Measurements from ENCODE around the gene CYP4F22. TPM values are rescaled to one million over a fixed set of nuclear protein-coding genes. Genes with fewer than 3 reads are reported as not detected.

The CYP4F22 gene
- total and polyA plus RNA-seq, 10 of the 15 experiments (the other 5 are each of a cell fraction or from before 2014, with no cell fraction given), result not detected

GRCh38 chr19:15540435-15540834, 32.1 kb downstream of the CYP4F22 start:
- Histone ChIP-seq H3K9me3 (replicated peaks; ENCODE audit: control insufficient read depth, insufficient read depth, low read length) (no peaks in the 10 kb centered on the region; the same call in 2 of the 3 replicates), H3K79me2 (ENCODE audit: control insufficient read depth, insufficient read depth, low read length) (no peaks in the 10 kb centered on the region), H3K4me3 (no peak overlapping the region), H4K20me1 (ENCODE audit: control insufficient read depth, insufficient read depth) (no peaks in the 10 kb centered on the region), H3K4me2 (ENCODE audit: control insufficient read depth, insufficient read depth) (no peak overlapping the region), H3K4me1 (ENCODE audit: control insufficient read depth, insufficient read depth, low read length) (peaks cover 5% of the 10 kb centered on the region), H3K27ac (ENCODE audit: control insufficient read depth, insufficient read depth) (no peak overlapping the region), H3K36me3 (ENCODE audit: control insufficient read depth in 2 of 2, insufficient read depth in 2 of 2, low read length in 1 of 2) (no peaks in the 10 kb centered on the region), H3K9ac (ENCODE audit: control insufficient read depth, insufficient read depth, low read length) (no peak overlapping the region), H2AFZ (ENCODE audit: control insufficient read depth, low read depth, low read length) (no peak overlapping the region), H3K27me3 (replicated peaks in 1 of 2; ENCODE audit: control insufficient read depth in 2 of 2, insufficient read depth in 2 of 2, low read length in 1 of 2) (no peaks in the 10 kb centered on the region; a peak in 1 of 4 replicates)
- FAIRE-seq (no peak), ATAC-seq (no peak), DNase-seq (ENCODE audit: low read depth, low spot score) (no peak)
- SMC1A ChIA-PET (ENCODE audit: uncharacterized antibody, unreplicated experiment), result no interaction called here
- CTCF ChIA-PET, result no interaction called here
- in situ Hi-C loops (cut with MboI), result no loop called here
- RAD21 ChIA-PET (ENCODE audit: unreplicated experiment), result no interaction called here
- POLR2A ChIA-PET, result no interaction called here
- intact Hi-C loops (cut with micrococcal nuclease; ENCODE audit: unreplicated experiment), result no loop called here
- no TSS peak for BruUV-seq (replicated peaks)
- 78% methylated on average over 19 of the region's 20 CpGs for WGBS (ENCODE audit: insufficient coverage, insufficient replicate concordance, low lambda C conversion rate, missing lambda C conversion rate)
- TF ChIP-seq HSF1 (IDR thresholded peaks at IDR 0.05; ENCODE audit: low read depth, low read length), result no peak
- no peak for TF ChIP-seq RUNX3 (IDR thresholded peaks at IDR 0.05; ENCODE audit: low read length)
- TF ChIP-seq RAD51 (IDR thresholded peaks at IDR 0.05), result no peak
- no peak for TF ChIP-seq ZNF24 (IDR thresholded peaks at IDR 0.05)

- ChIA-PET RAD21 (ENCODE audit: unreplicated experiment) (interaction anchor here (1.0 kb wide), 1 partner anchor 11 kb away, joined by 7 read pairs; no protein-coding TSS in a partner anchor), SMC1A (ENCODE audit: uncharacterized antibody, unreplicated experiment) (no interaction called here), POLR2A (no interaction called here), CTCF (interaction anchor here (1.1 kb wide), 1 partner anchor 443 kb away, joined by 3 read pairs; no protein-coding TSS in a partner anchor)
- H3K36me3 ChIP-seq (ENCODE audit: control insufficient read depth in 2 of 2, insufficient read depth in 2 of 2, low read length in 1 of 2), result no peaks in the 10 kb centered on the region
- H3K27ac ChIP-seq (ENCODE audit: control insufficient read depth, insufficient read depth), result no peak overlapping the region
- no peaks in the 10 kb centered on the region for H3K79me2 ChIP-seq (ENCODE audit: control insufficient read depth, insufficient read depth, low read length)
- FAIRE-seq, result no peak
- TF ChIP-seq HCFC1 (IDR thresholded peaks at IDR 0.05; ENCODE audit: low read length), result no peak
- no peak for TF ChIP-seq IRF4 (IDR thresholded peaks at IDR 0.05; ENCODE audit: low read depth, low read length)
- no peak for TF ChIP-seq RELA (IDR thresholded peaks at IDR 0.05; ENCODE audit: borderline replicate concordance, partially characterized antibody)
- H3K4me1 ChIP-seq (ENCODE audit: control insufficient read depth, insufficient read depth, low read length), result peaks cover 3% of the 10 kb centered on the region
- no peak for ATAC-seq
- no peaks in the 10 kb centered on the region for H4K20me1 ChIP-seq (ENCODE audit: control insufficient read depth, insufficient read depth)
- no peaks in the 10 kb centered on the region for H3K27me3 ChIP-seq (replicated peaks in 1 of 2; ENCODE audit: control insufficient read depth in 2 of 2, insufficient read depth in 2 of 2, low read length in 1 of 2)
- H3K4me2 ChIP-seq (ENCODE audit: control insufficient read depth, insufficient read depth), result no peak overlapping the region
- intact Hi-C loops (cut with micrococcal nuclease; ENCODE audit: unreplicated experiment) (no loop called here), in situ Hi-C loops (cut with MboI) (no loop called here)
- BruUV-seq (replicated peaks), result no TSS peak
- no peaks in the 10 kb centered on the region for H3K9me3 ChIP-seq (replicated peaks; ENCODE audit: control insufficient read depth, insufficient read depth, low read length)
- no peak overlapping the region for H2AFZ ChIP-seq (ENCODE audit: control insufficient read depth, low read depth, low read length)
- no peak overlapping the region for H3K9ac ChIP-seq (ENCODE audit: control insufficient read depth, insufficient read depth, low read length)
- DNase-seq (ENCODE audit: low read depth, low spot score), result no peak
- H3K4me3 ChIP-seq, result no peak overlapping the region
Measured at GRCh38 chr19:15544283-15544682, 36.0 kb downstream of the CYP4F22 start.

Data from GM12878 (cell line).